OCI-LY7 (cell line): ENCODE data around the gene BRSK1. TPM values are rescaled to one million over a fixed set of nuclear protein-coding genes. Genes with fewer than 3 reads are reported as not detected.

Experiments
- BruUV-seq: library from RNA; stranded (reverse); fragments of 400-500 nt; replicated peaks from 2 replicates; lab custom pipeline; 2021; lab: Mats Ljungman, UMichigan
- CTCF ChIA-PET: fragments of 300-600 bp; sonication (Branson Sonifier 250); formaldehyde crosslinking; loops from one replicate; lab custom pipeline; 2022; ENCODE audit warnings: antibody characterized with exemption; ENCODE audit not compliant: unreplicated experiment; lab: Charles Lee
- POLR2A ChIA-PET: fragments of 300-600 bp; sonication (Branson Sonifier 250); formaldehyde crosslinking; loops from one replicate; lab custom pipeline; 2022; ENCODE audit warnings: antibody characterized with exemption; lab: Charles Lee
- DNase-seq: peaks from one replicate; pipeline ENCODE4 v3.0.0-alpha.2; 2015; ENCODE audit warnings: low spot score
- H2AFZ ChIP-seq: fragments of 200-600 bp; sonication (generic), shearing (Covaris generic); 2 replicates; pipeline ENCODE4 v1.6.1; 2014; ENCODE audit warnings: mild to moderate bottlenecking, antibody characterized with exemption, low read length, moderate library complexity
- H3K27ac ChIP-seq: fragments of 200-600 bp; sonication (generic); 2 replicates; pipeline ENCODE4 v1.5.1; 2014; ENCODE audit warnings: mixed run types, low read depth, mild to moderate bottlenecking, moderate library complexity, low read length, inconsistent platforms; ENCODE audit not compliant: poor library complexity, severe bottlenecking
- H3K36me3 ChIP-seq: fragments of 200-600 bp; sonication (generic); 2 replicates; pipeline ENCODE4 v1.6.1; 2014; ENCODE audit warnings: mild to moderate bottlenecking, antibody characterized with exemption, low read length, moderate library complexity, mixed read lengths; ENCODE audit not compliant: insufficient read depth
- H3K4me1 ChIP-seq: fragments of 200-600 bp; sonication (generic); 2 replicates; pipeline ENCODE4 v1.5.1; 2014; ENCODE audit warnings: mild to moderate bottlenecking, low read length; ENCODE audit not compliant: insufficient read depth, poor library complexity, severe bottlenecking
- H3K4me2 ChIP-seq: fragments of 200-600 bp; sonication (generic); 2 replicates; pipeline ENCODE4 v1.6.1; 2014; ENCODE audit warnings: mild to moderate bottlenecking, low read length
- H3K4me3 ChIP-seq: fragments of 200-600 bp; sonication (generic); 2 replicates; pipeline ENCODE4 v1.5.1; 2014; ENCODE audit warnings: mild to moderate bottlenecking, low read depth, low read length; ENCODE audit not compliant: poor library complexity, severe bottlenecking
- H3K79me2 ChIP-seq: fragments of 200-600 bp; sonication (generic); 2 replicates; pipeline ENCODE4 v1.6.1; 2016; ENCODE audit warnings: low read depth, mild to moderate bottlenecking, low read length, moderate library complexity, mixed read lengths; ENCODE audit not compliant: insufficient read depth
- H3K9me2 ChIP-seq: fragments of 200-600 bp; sonication (generic); 2 replicates; pipeline ENCODE4 v1.6.1; 2016; ENCODE audit warnings: mild to moderate bottlenecking, low read length, mixed read lengths; ENCODE audit not compliant: insufficient read depth
- H3K9me3 ChIP-seq: fragments of 200-600 bp; sonication (generic); 2 replicates; pipeline ENCODE4 v1.6.1; 2014; ENCODE audit warnings: mild to moderate bottlenecking, mixed run types, low read length, mixed read lengths
- H4K20me1 ChIP-seq: fragments of 200-600 bp; sonication (generic); 2 replicates; pipeline ENCODE4 v1.6.1; 2014; ENCODE audit warnings: mild to moderate bottlenecking, antibody characterized with exemption, low read length, moderate library complexity, mixed read lengths; ENCODE audit not compliant: insufficient read depth
- CTCF ChIP-seq: fragments of 200-600 bp; sonication (generic); conservative IDR thresholded peaks from 2 replicates; pipeline ENCODE4 v1.5.1; 2014; ENCODE audit warnings: mild to moderate bottlenecking, antibody characterized with exemption, low read length, moderate library complexity, mixed read lengths
- EZH2phosphoT487 ChIP-seq: fragments of 200-600 bp; sonication (generic); IDR thresholded peaks from 2 replicates; pipeline ENCODE4 v1.6.1; 2018; ENCODE audit warnings: low read depth, borderline replicate concordance, mild to moderate bottlenecking, mixed run types, antibody characterized with exemption, low read length, moderate library complexity, mixed read lengths
- intact Hi-C: fragments of 100-400 bp; cut with micrococcal nuclease; formaldehyde crosslinking; loops from one replicate; pipeline ENCODE4 v1.10.0; 2022; ENCODE audit not compliant: unreplicated experiment
- total RNA-seq, 2 experiments: library from RNA; depleted of rRNA in 1 of 2; stranded (reverse); fragments of >200 nt in 1 of 2; shearing (Covaris generic) in 1 of 2; gene quantifications; 2 replicates each; pipeline ENCODE4 v1.2.3, GENCODE V29; 2014 to 2022

Gene BRSK1
- total RNA-seq, 2 experiments from 2014 or later = 16.1 to 23.9 TPM

- H3K9me2 ChIP-seq = no peaks in the 10 kb centered on the region
- intact Hi-C loops = no loop called here
- H4K20me1 ChIP-seq = no peaks in the 10 kb centered on the region
- no peak for DNase-seq
- no peaks in the 10 kb centered on the region for H3K79me2 ChIP-seq
- H2AFZ ChIP-seq = no peak overlapping the region
- H3K27ac ChIP-seq = no peak overlapping the region
- POLR2A ChIA-PET = interaction anchor here (0.6 to 0.7 kb wide), 2 partner anchors 259 to 507 kb away, joined by 4 to 5 read pairs; no protein-coding TSS in a partner anchor
- TF ChIP-seq CTCF = no peak
- BruUV-seq = no TSS peak
- CTCF ChIA-PET = no interaction called here
- H3K36me3 ChIP-seq = no peaks in the 10 kb centered on the region
- no peak overlapping the region for H3K4me3 ChIP-seq
- no peak overlapping the region for H3K4me2 ChIP-seq
- no peaks in the 10 kb centered on the region for H3K9me3 ChIP-seq
- peaks cover 3% of the 10 kb centered on the region for H3K4me1 ChIP-seq
Observed at GRCh38 chr19:55348317-55349034, 64.7 kb downstream of the BRSK1 start.

DNA sequence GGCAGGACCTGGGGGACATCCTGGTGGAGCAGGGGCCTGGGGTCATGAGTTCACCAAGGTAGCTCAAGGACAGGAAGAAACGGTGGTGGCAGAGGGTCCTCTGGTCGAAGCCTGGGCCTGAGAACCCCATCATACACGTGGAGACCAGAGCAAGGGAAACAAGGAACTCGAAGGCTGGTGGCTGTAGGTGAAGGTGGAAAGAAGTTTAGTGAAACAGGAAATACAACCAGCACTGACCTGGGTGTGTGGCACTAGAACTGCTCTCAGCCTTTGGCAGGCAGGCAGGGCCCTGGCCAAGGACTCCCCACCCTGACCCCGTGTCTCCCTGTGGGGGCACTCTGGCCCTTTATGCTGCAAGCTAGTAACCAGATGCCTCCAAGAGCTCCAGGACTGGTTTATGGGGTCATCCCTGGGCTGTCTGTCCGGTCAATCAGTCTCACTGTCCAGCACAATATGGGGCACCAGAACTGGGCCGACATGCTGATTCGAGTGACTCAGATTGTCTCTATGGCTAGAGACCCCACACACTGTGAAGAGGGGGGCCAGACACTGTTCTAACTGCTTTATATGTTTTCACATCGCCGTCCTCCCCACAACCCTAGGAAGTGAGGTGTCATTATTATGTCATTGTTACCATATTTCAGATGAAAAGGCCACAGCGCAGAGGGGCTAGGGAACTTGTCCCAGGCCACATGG, 67.0 kb downstream of the BRSK1 start:
- no peak overlapping the region for H3K4me2 ChIP-seq
- no peaks in the 10 kb centered on the region for H3K9me2 ChIP-seq
- POLR2A ChIA-PET = no interaction called here
- CTCF ChIA-PET = interaction anchor here (0.5 to 0.7 kb wide), 2 partner anchors 48 to 49 kb away, joined by 3 to 4 read pairs; no protein-coding TSS in a partner anchor
- no TSS peak for BruUV-seq
- intact Hi-C loops = no loop called here
- no peak for DNase-seq
- H3K27ac ChIP-seq = no peak overlapping the region
- no peaks in the 10 kb centered on the region for H4K20me1 ChIP-seq
- no peaks in the 10 kb centered on the region for H3K79me2 ChIP-seq
- no peak overlapping the region for H2AFZ ChIP-seq
- TF ChIP-seq EZH2phosphoT487 (no peak), CTCF (no peak)
- peaks cover 12% of the 10 kb centered on the region for H3K4me1 ChIP-seq
- H3K9me3 ChIP-seq = no peaks in the 10 kb centered on the region
- H3K36me3 ChIP-seq = no peaks in the 10 kb centered on the region
- no peak overlapping the region for H3K4me3 ChIP-seq

DNA sequence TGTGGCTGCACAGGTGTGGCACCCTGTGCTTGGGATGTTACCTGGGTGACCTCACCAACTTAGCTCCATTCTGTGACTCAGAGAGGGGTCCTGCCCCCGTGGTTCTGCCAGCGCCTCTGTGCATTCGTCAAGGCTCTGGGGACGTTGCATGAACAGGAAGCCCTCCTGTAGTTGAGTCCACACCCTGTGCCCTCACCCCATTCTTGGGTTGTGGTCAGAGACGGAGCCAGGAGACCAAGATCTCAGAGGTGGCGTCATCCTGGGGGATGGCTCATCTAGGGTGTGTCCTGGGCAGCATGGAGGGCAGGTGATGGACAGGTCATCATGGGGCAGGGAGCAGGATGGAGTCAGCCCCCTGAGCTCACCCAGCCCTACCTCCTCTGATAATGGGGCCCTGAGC, 68.2 kb downstream of the BRSK1 start:
- Histone ChIP-seq H3K4me2 (no peak overlapping the region), H3K27ac (no peak overlapping the region), H3K4me1 (peaks cover 12% of the 10 kb centered on the region), H3K4me3 (no peak overlapping the region), H3K79me2 (no peaks in the 10 kb centered on the region), H3K36me3 (no peaks in the 10 kb centered on the region), H4K20me1 (no peaks in the 10 kb centered on the region), H3K9me3 (no peaks in the 10 kb centered on the region), H3K9me2 (no peaks in the 10 kb centered on the region), H2AFZ (no peak overlapping the region)
- intact Hi-C loops = no loop called here
- no peak for DNase-seq
- ChIA-PET CTCF (no interaction called here), POLR2A (no interaction called here)
- no TSS peak for BruUV-seq
- no peak for TF ChIP-seq CTCF
- no peak for TF ChIP-seq EZH2phosphoT487
